Fibroblast of pulmonary artery (primary cell): Measurements from ENCODE around the gene KLRG1.
A peak's percentile ranks its signal among the peaks of the same experiment; 100 is the strongest.

Experiments
- DNase-seq: peaks from one replicate; pipeline ENCODE4 v3.0.0-alpha.2; 2010; ENCODE audit warnings: low read depth
- H3K4me3 ChIP-seq: replicated peaks from 2 replicates; pipeline ENCODE4 v1.5.1; 2011; ENCODE audit warnings: low read depth, mild to moderate bottlenecking, control low read depth, low read length, moderate library complexity
- TF ChIP-seq, protein P1 (sequence below): IDR thresholded peaks from 2 replicates; pipeline ENCODE4 v1.5.1; 2011; ENCODE audit warnings: mild to moderate bottlenecking, control low read depth, low read length, inconsistent platforms; ENCODE audit errors: missing control alignments

The KLRG1 gene

GRCh38 chr12:9037431-9037830, 48.1 kb downstream of the KLRG1 start:
- no peak for DNase-seq
- no peak overlapping the region for H3K4me3 ChIP-seq
- TF ChIP-seq, protein P1, sequence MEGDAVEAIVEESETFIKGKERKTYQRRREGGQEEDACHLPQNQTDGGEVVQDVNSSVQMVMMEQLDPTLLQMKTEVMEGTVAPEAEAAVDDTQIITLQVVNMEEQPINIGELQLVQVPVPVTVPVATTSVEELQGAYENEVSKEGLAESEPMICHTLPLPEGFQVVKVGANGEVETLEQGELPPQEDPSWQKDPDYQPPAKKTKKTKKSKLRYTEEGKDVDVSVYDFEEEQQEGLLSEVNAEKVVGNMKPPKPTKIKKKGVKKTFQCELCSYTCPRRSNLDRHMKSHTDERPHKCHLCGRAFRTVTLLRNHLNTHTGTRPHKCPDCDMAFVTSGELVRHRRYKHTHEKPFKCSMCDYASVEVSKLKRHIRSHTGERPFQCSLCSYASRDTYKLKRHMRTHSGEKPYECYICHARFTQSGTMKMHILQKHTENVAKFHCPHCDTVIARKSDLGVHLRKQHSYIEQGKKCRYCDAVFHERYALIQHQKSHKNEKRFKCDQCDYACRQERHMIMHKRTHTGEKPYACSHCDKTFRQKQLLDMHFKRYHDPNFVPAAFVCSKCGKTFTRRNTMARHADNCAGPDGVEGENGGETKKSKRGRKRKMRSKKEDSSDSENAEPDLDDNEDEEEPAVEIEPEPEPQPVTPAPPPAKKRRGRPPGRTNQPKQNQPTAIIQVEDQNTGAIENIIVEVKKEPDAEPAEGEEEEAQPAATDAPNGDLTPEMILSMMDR = no peak

GRCh38 chr12:9039397-9039977, 50.1 kb downstream of the KLRG1 start:
- DNase-seq = peak; percentile 61
- no peak overlapping the region for H3K4me3 ChIP-seq
- TF ChIP-seq, protein P1 = peak; percentile 72

- no peak for DNase-seq
- TF ChIP-seq, protein P1 = no peak
Measured at GRCh38 chr12:9040484-9041186, 51.3 kb downstream of the KLRG1 start.

DNA sequence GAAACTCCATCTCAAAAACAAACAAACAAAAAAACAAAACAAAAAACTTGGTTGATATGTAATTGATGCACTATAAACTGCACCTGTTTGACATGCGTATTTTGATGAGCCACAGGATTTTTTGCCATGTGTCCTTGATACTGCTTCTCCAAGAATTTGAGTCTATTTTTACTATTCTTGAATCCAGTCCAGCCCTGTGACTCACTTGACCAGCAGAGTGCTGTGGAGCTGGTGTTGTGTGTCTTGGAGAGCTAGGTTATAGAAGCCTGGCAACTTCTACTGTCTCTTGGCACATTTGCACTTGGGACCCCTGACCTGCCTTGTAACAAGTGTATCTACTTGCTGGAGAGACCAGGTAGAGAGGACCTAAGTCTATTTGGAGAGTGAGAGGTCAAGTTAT, 52.0 kb downstream of the KLRG1 start:
- TF ChIP-seq, protein P1 = no peak
- DNase-seq = peak; percentile 10
- H3K4me3 ChIP-seq = no peak overlapping the region

More at GRCh38 chr12:9040484-9041186, 51.3 kb downstream of the KLRG1 start:
- H3K4me3 ChIP-seq = no peak overlapping the region

- no peak overlapping the region for H3K4me3 ChIP-seq
- TF ChIP-seq, protein P1 = no peak
- no peak for DNase-seq
Measured at GRCh38 chr12:9043766-9044165, 54.4 kb downstream of the KLRG1 start.

- no peak overlapping the region for H3K4me3 ChIP-seq
- no peak for DNase-seq
- TF ChIP-seq, protein P1 = no peak
Measured at GRCh38 chr12:9047105-9047504, 57.8 kb downstream of the KLRG1 start.

- no peak for DNase-seq
- no peak overlapping the region for H3K4me3 ChIP-seq
- TF ChIP-seq, protein P1 = no peak
Measured at GRCh38 chr12:9048930-9049329, 59.6 kb downstream of the KLRG1 start.
